GM19397 (cell line): ENCODE data around the gene SHCBP1L.
"Not testable (repeated sequence)": the region's sequence is repeated elsewhere in the genome, so short reads cannot be mapped to it uniquely, and the experiment has no call there.

ENCODE experiments used
- ATAC-seq: cut with Tn5 transposase; IDR thresholded peaks from one replicate; pipeline ENCODE4 v1.9.1; 2021; ENCODE audit warnings: mild to moderate bottlenecking, moderate library complexity; ENCODE audit not compliant: unreplicated experiment

SHCBP1L gene

GRCh38 chr1:182965861-182966260 lies 12.9 kb upstream of the SHCBP1L start:
- ATAC-seq: no peak

GRCh38 chr1:182965096-182965495 lies 12.1 kb upstream of the SHCBP1L start:
- ATAC-seq: no peak

- ATAC-seq: peak; percentile 90
Observed at GRCh38 chr1:182962554-182963115, 9.7 kb upstream of the SHCBP1L start.

- no peak for ATAC-seq
Observed at GRCh38 chr1:182960046-182960445, 7.1 kb upstream of the SHCBP1L start.

- no peak for ATAC-seq
Observed at GRCh38 chr1:182957902-182958395, 5.0 kb upstream of the SHCBP1L start.

GRCh38 chr1:182956708-182957365 lies 3.9 kb upstream of the SHCBP1L start:
- no peak for ATAC-seq

- no peak for ATAC-seq
Observed at GRCh38 chr1:182955596-182956588, 2.9 kb upstream of the SHCBP1L start.

GRCh38 chr1:182953826-182954225 lies 860 bp upstream of the SHCBP1L start:
- ATAC-seq: no peak

- ATAC-seq: not testable (repeated sequence)
Observed at GRCh38 chr1:182943336-182943735, 9.6 kb downstream of the SHCBP1L start.

- ATAC-seq: not testable (repeated sequence)
Observed at GRCh38 chr1:182942145-182942544, 10.8 kb downstream of the SHCBP1L start.

GRCh38 chr1:182939413-182939812 lies 13.6 kb downstream of the SHCBP1L start:
- ATAC-seq: no peak

GRCh38 chr1:182935716-182936115 lies 17.2 kb downstream of the SHCBP1L start:
- ATAC-seq: no peak

- ATAC-seq: no peak
Observed at GRCh38 chr1:182930985-182931384, 22.0 kb downstream of the SHCBP1L start.

- no peak for ATAC-seq
Observed at GRCh38 chr1:182927693-182928433, 25.1 kb downstream of the SHCBP1L start.

- no peak for ATAC-seq
Observed at GRCh38 chr1:182925661-182926060, 27.3 kb downstream of the SHCBP1L start.

GRCh38 chr1:182917378-182917777 lies 35.6 kb downstream of the SHCBP1L start:
- no peak for ATAC-seq

GRCh38 chr1:182913401-182913800 lies 39.6 kb downstream of the SHCBP1L start:
- ATAC-seq: no peak

GRCh38 chr1:182910143-182910542 lies 42.8 kb downstream of the SHCBP1L start:
- ATAC-seq: no peak

- no peak for ATAC-seq
Observed at GRCh38 chr1:182909578-182909977, 43.4 kb downstream of the SHCBP1L start.

GRCh38 chr1:182905321-182905720 lies 47.6 kb downstream of the SHCBP1L start:
- no peak for ATAC-seq

GRCh38 chr1:182901946-182902345 lies 51.0 kb downstream of the SHCBP1L start:
- ATAC-seq: not testable (repeated sequence)
